Activated CD8-positive, alpha-beta T cell treated with anti-CD3 and anti-CD28 coated beads for 36 hours (primary cell): ENCODE results near the gene FNDC5. TPM values are rescaled to one million over a fixed set of nuclear protein-coding genes. Genes with fewer than 3 reads are reported as not detected.

Experiments
- ATAC-seq: fragments of 200-7000 bp; cut with Tn5 transposase; one replicate; pipeline ENCODE4 v1.10.0; 2021; ENCODE audit warnings: mild to moderate bottlenecking, moderate library complexity
- CTCF ChIA-PET: fragments of 350-600 bp; sonication (Branson Sonifier 250); formaldehyde crosslinking; loops from one replicate; lab custom pipeline; 2021; ENCODE audit warnings: antibody characterized with exemption; lab: Charles Lee
- POLR2A ChIA-PET: fragments of 350-600 bp; sonication (Branson Sonifier 250); formaldehyde crosslinking; loops from one replicate; lab custom pipeline; 2021; ENCODE audit warnings: antibody characterized with exemption; lab: Charles Lee
- DNase-seq: peaks from one replicate; pipeline ENCODE4 v3.0.0-alpha.2; 2020
- H3K27ac Mint-ChIP-seq: one replicate; pipeline ENCODE4 v1.8.0; 2021; ENCODE audit warnings: mild to moderate bottlenecking, mixed read lengths
- H3K27me3 Mint-ChIP-seq: one replicate; pipeline ENCODE4 v1.8.0; 2021; ENCODE audit warnings: mixed read lengths
- H3K36me3 Mint-ChIP-seq: one replicate; pipeline ENCODE4 v1.8.0; 2021; ENCODE audit warnings: low read depth, mixed read lengths
- H3K4me1 Mint-ChIP-seq: one replicate; pipeline ENCODE4 v1.8.0; 2021; ENCODE audit warnings: low read depth, mixed read lengths
- H3K4me3 Mint-ChIP-seq: one replicate; pipeline ENCODE4 v1.8.0; 2021; ENCODE audit warnings: mild to moderate bottlenecking, moderate library complexity, mixed read lengths
- H3K9me3 Mint-ChIP-seq: one replicate; pipeline ENCODE4 v1.8.0; 2021; ENCODE audit warnings: mixed read lengths
- CTCF ChIP-seq: fragments of 200-600 bp; IDR thresholded peaks from one replicate; pipeline ENCODE4 v1.8.0; 2022; ENCODE audit warnings: antibody characterized with exemption, mild to moderate bottlenecking
- intact Hi-C: fragments of 100-400 bp; cut with micrococcal nuclease; formaldehyde crosslinking; loops from one replicate; pipeline ENCODE4 v1.10.0; 2022
- total RNA-seq, 2 experiments: library from RNA; stranded (reverse); gene quantifications; one replicate each; pipeline ENCODE4 v1.2.3, GENCODE V29; 2021

FNDC5 gene
- total RNA-seq: not detected

GRCh38 chr1:32870615-32871363 lies at the start of gene FNDC5:
FNDC5 (minus strand) TSS chr1:32870912.
- Mint-ChIP-seq H3K9me3 (no peaks in the 10 kb centered on the region), H3K4me1 (peaks cover 8% of the 10 kb centered on the region), H3K36me3 (no peaks in the 10 kb centered on the region), H3K27me3 (peaks cover 41% of the 10 kb centered on the region), H3K4me3 (peak within 1 kb of the TSS; percentile 28), H3K27ac (no peak within 1 kb of the TSS)
- ChIA-PET CTCF (interaction anchor here (1.0 to 3.4 kb wide), 11 partner anchors 10 to 246 kb away, joined by 3 to 47 read pairs (median 6); partner anchors contain the start of genes AZIN2 and HPCA), POLR2A (interaction anchor here (1.2 kb wide), 1 partner anchor 16 kb away, joined by 3 read pairs; no protein-coding TSS in a partner anchor)
- intact Hi-C loops: loop anchor here (5.0 kb wide), 1 partner anchor 158 kb away; no protein-coding TSS in a partner anchor
- TF ChIP-seq CTCF: no peak
- ATAC-seq (peak; percentile 4), DNase-seq (no peak)

DNA sequence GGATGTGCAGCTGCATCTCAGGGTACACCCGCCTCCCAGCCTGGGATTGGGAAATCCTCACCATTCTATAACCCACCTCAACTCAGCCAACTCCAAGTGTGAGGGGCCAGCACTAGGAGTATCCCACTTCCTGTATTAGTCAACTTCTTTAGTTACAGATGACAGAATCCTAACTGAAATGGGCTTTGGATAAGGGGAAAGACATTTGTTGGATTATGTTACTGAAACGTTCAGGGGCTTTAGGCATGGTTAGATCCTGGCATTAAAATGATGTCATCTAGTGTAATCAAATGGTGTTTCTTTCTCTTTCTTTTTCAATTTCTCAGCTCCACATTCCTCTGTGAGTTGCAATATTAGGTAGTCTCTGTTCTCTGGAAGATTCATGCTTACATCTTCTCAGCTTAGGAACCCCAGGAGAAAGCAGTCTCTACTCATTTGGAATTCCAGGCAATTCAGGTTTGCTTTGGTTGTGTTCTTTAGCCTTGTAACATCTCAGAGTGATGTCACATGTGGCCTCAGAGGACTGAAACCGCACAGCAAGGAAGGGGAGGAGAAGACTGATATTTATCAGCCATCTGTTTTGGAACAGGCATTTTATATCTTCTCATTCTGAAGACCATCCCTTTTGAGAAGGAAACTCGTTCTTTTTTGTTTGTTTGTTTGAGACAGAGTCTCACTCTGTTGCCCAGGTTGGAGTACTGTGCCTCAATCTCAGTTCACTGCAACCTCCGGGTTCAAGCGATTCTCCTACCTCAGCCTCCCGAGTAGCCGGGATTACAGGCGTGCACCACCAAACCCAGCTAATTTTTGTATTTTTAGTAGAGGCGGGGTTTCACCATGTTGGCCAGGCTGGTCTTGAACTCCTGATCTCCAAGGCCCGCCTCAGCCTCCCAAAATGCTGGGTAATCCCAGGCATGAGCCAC lies 49.4 kb upstream of the FNDC5 start:
- DNase-seq (no peak), ATAC-seq (no peak)
- H3K4me3 Mint-ChIP-seq: no peak overlapping the region
- peaks cover 51% of the 10 kb centered on the region for H3K27me3 Mint-ChIP-seq
- no peak overlapping the region for H3K27ac Mint-ChIP-seq
- intact Hi-C loops: loop anchor here (10.0 kb wide), 1 partner anchor 115 kb away; the partner anchor contains the start of gene AK2
- ChIA-PET POLR2A (no interaction called here), CTCF (interaction anchor here (0.9 to 2.2 kb wide), 5 partner anchors 13 to 208 kb away, joined by 3 to 8 read pairs (median 4); no protein-coding TSS in a partner anchor)
- no peaks in the 10 kb centered on the region for H3K36me3 Mint-ChIP-seq
- no peaks in the 10 kb centered on the region for H3K9me3 Mint-ChIP-seq
- peaks cover 21% of the 10 kb centered on the region for H3K4me1 Mint-ChIP-seq
- TF ChIP-seq CTCF: no peak

- DNase-seq: no peak
- ChIA-PET POLR2A (no interaction called here), CTCF (interaction anchor here (2.1 to 2.2 kb wide), 2 partner anchors 15 to 209 kb away, joined by 5 to 8 read pairs; no protein-coding TSS in a partner anchor)
- H3K9me3 Mint-ChIP-seq: no peaks in the 10 kb centered on the region
- H3K4me1 Mint-ChIP-seq: peaks cover 14% of the 10 kb centered on the region
- TF ChIP-seq CTCF: no peak
- no peak overlapping the region for H3K4me3 Mint-ChIP-seq
- intact Hi-C loops: no loop called here
- H3K27me3 Mint-ChIP-seq: peaks cover 36% of the 10 kb centered on the region
- H3K27ac Mint-ChIP-seq: no peak overlapping the region
- ATAC-seq: no peak
- no peaks in the 10 kb centered on the region for H3K36me3 Mint-ChIP-seq
These were observed 47.5 kb upstream of the FNDC5 start for GRCh38 chr1:32918179-32918578.

DNA sequence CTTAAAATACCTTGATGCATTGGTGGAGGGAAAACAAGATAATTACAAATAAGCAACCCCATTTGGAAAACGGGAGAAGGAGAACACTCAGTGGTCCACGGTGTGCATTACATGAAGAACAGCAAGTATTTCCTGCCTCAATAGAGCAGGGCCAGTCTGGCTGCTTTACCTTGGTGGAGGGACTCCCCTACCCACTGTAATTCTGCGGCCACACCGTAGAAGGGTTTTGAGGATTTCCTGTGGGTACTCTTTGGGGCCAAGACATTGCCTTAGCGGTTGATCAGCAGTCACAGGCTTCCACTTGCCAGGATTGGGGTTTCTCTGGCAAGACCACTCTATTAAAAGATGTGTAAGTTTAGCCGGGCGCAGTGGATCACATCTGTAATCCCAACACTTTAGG lies 46.8 kb upstream of the FNDC5 start:
- ATAC-seq: peak; percentile 61
- ChIA-PET CTCF (no interaction called here), POLR2A (no interaction called here)
- H3K27me3 Mint-ChIP-seq: peaks cover 32% of the 10 kb centered on the region
- H3K36me3 Mint-ChIP-seq: no peaks in the 10 kb centered on the region
- H3K4me1 Mint-ChIP-seq: peaks cover 14% of the 10 kb centered on the region
- no peaks in the 10 kb centered on the region for H3K9me3 Mint-ChIP-seq
- intact Hi-C loops: no loop called here
- DNase-seq: peak; percentile 31
- H3K4me3 Mint-ChIP-seq: no peak overlapping the region
- H3K27ac Mint-ChIP-seq: no peak overlapping the region
- no peak for TF ChIP-seq CTCF
